Stomach (tissue), 9 donors: ENCODE measurements around the gene OPN1SW. TPM values are rescaled to one million over a fixed set of nuclear protein-coding genes. Genes with fewer than 3 reads are reported as not detected.
A peak's percentile ranks its signal among the peaks of the same experiment; 100 is the strongest.

ENCODE experiments used
- DNase-seq, 2 donors: peaks; one replicate each; pipeline versions ENCODE4 v3.0.0 to v3.0.0-alpha.2; 2013 to 2019
- H3K27ac ChIP-seq, 5 donors: fragments of 200-600 bp in 4 of 5; sonication (generic) in 4 of 5; one replicate each; pipeline ENCODE4 v1.5.1; 2013 to 2019; ENCODE audit warnings: mild to moderate bottlenecking in 1 of 5, moderate library complexity in 1 of 5
- H3K27me3 ChIP-seq, 3 donors: fragments of 200-600 bp; sonication (generic); one replicate each; pipeline ENCODE4 v1.5.1; 2017 to 2019; ENCODE audit warnings: mixed run types in 1 of 3
- H3K36me3 ChIP-seq, 4 donors: fragments of 200-600 bp; sonication (generic); 1 replicate in 3 of 4; 2 replicates in 1 of 4; pipeline ENCODE4 v1.5.1; 2016 to 2019
- H3K4me1 ChIP-seq, 4 donors: fragments of 200-600 bp; sonication (generic); one replicate each; pipeline ENCODE4 v1.5.1; 2016 to 2019
- H3K4me3 ChIP-seq, 4 donors: fragments of 200-600 bp; sonication (generic) in 3 of 4; one replicate each; pipeline ENCODE4 v1.5.1; 2016 to 2019; ENCODE audit warnings: mild to moderate bottlenecking in 1 of 4
- H3K9me3 ChIP-seq, 4 donors: fragments of 200-600 bp; sonication (generic); one replicate each; pipeline ENCODE4 v1.5.1; 2016 to 2019
- CTCF ChIP-seq, 7 experiments: fragments of 450-650 bp in 4 of 7; fragments of 200-600 bp in 3 of 7; sonication (generic) in 3 of 7; IDR thresholded peaks; one replicate each; pipeline ENCODE4 v1.5.1; 2016 to 2019; ENCODE audit warnings: antibody characterized with exemption in 7 of 7, control low read depth in 2 of 7, mild to moderate bottlenecking in 1 of 7
- EP300 ChIP-seq: sonication (generic); formaldehyde crosslinking; IDR thresholded peaks from one replicate; pipeline ENCODE4 v1.6.1; 2017; ENCODE audit warnings: antibody characterized with exemption
- POLR2A ChIP-seq, 4 donors: fragments of 450-650 bp; IDR thresholded peaks; one replicate each; pipeline ENCODE4 v1.6.1; 2016; ENCODE audit warnings: antibody characterized with exemption in 4 of 4, control low read depth in 2 of 4, mild to moderate bottlenecking in 1 of 4, moderate library complexity in 1 of 4
- POLR2AphosphoS5 ChIP-seq, 3 donors: sonication (generic); formaldehyde crosslinking; IDR thresholded peaks; one replicate each; pipeline ENCODE4 v1.6.1; 2016; ENCODE audit warnings: antibody characterized with exemption in 3 of 3
- WGBS, 5 donors: extraction: QIAGEN DNeasy Blood & Tissue Kit in 3 of 5; methylation state at CpG; one replicate each; pipeline versions ENCODE4 v1.1.5 to v1.1.7; 2013 to 2018; 5-methylcytosine and 5-hydroxymethylcytosine counted together
- intact Hi-C: fragments of 100-400 bp; cut with DNase I; formaldehyde crosslinking; loops from one replicate; pipeline ENCODE4 v1.15.1; 2023; ENCODE audit warnings: low total_unique reads
- polyA plus RNA-seq, 3 donors: library from polyadenylated mRNA; stranded (reverse); fragments of 200-250 nt; gene quantifications; one replicate each; pipeline ENCODE4 v1.2.3, GENCODE V29; 2013
- total RNA-seq, 5 donors: library from RNA; depleted of rRNA; stranded (reverse); fragments of >200 nt; gene quantifications; one replicate each; pipeline versions ENCODE4 v1.1.0 to v1.2.3, GENCODE V29; 2014 to 2016
- donor health status: healthy with polysubstance abuse.
- donor health status: Bipolar disorder and iron deficiency.
- donor health status: healthy.

Gene OPN1SW
- total and polyA plus RNA-seq, 8 donors: not detected

GRCh38 chr7:128763541-128763940 is 12.1 kb downstream of the OPN1SW start:
- Histone ChIP-seq H3K4me1 (peaks cover 0 to 12% (median 6%) of the 10 kb centered on the region in 4 donors), H3K9me3 (no peaks in the 10 kb centered on the region), H3K4me3 (no peak overlapping the region), H3K27ac (peak overlapping the region in 2 of 5 donors; percentile 15 to 57), H3K36me3 (peaks cover 19 to 96% (median 94%) of the 10 kb centered on the region in 4 donors), H3K27me3 (no peaks in the 10 kb centered on the region)
- TF ChIP-seq POLR2AphosphoS5 (IDR thresholded peaks at IDR 0.05) (no peak), EP300 (no peak), CTCF (IDR thresholded peaks at IDR 0.05) (no peak), POLR2A (IDR thresholded peaks at IDR 0.05) (no peak)
- intact Hi-C loops: no loop called here
- DNase-seq: no peak
- WGBS, 5 donors: 64 to 77% (median 70%) methylated on average over 3 of the region's 3 CpGs

GRCh38 chr7:128759242-128759641 is 16.4 kb downstream of the OPN1SW start:
- Histone ChIP-seq H3K27ac (peak overlapping the region in 1 of 5 donors; percentile 86), H3K4me1 (peaks cover 0 to 30% (median 7%) of the 10 kb centered on the region in 4 donors), H3K4me3 (no peak overlapping the region), H3K9me3 (no peaks in the 10 kb centered on the region), H3K36me3 (peaks cover 28 to 97% (median 82%) of the 10 kb centered on the region in 4 donors), H3K27me3 (no peaks in the 10 kb centered on the region)
- TF ChIP-seq POLR2A (IDR thresholded peaks at IDR 0.05) (no peak), EP300 (no peak), POLR2AphosphoS5 (IDR thresholded peaks at IDR 0.05) (no peak)
- DNase-seq: no peak
- intact Hi-C loops: no loop called here

GRCh38 chr7:128758553-128758952 is 17.0 kb downstream of the OPN1SW start:
- WGBS, 5 donors: 96 to 100% (median 100%) methylated on average over 1 of the region's 1 CpG
- TF ChIP-seq CTCF (IDR thresholded peaks at IDR 0.05) (no peak), POLR2A (IDR thresholded peaks at IDR 0.05) (no peak), EP300 (no peak), POLR2AphosphoS5 (IDR thresholded peaks at IDR 0.05) (no peak)
- H3K4me1 ChIP-seq: peaks cover 0 to 23% (median 7%) of the 10 kb centered on the region in 4 donors

GRCh38 chr7:128757203-128757602 is 18.4 kb downstream of the OPN1SW start:
- Histone ChIP-seq H3K36me3 (peaks cover 34 to 98% (median 82%) of the 10 kb centered on the region in 4 donors), H3K9me3 (no peaks in the 10 kb centered on the region), H3K4me1 (peaks cover 0 to 18% (median 7%) of the 10 kb centered on the region in 4 donors), H3K27me3 (no peaks in the 10 kb centered on the region), H3K27ac (peak overlapping the region in 4 of 5 donors; percentile 66 to 86 (median 68)), H3K4me3 (no peak overlapping the region)
- 54 to 69% (median 55%) methylated on average over 2 of the region's 2 CpGs for WGBS, 5 donors
- no peak for TF ChIP-seq POLR2A (IDR thresholded peaks at IDR 0.05)
- TF ChIP-seq POLR2AphosphoS5 (IDR thresholded peaks at IDR 0.05): no peak
- TF ChIP-seq EP300: no peak
- no peak for TF ChIP-seq CTCF (IDR thresholded peaks at IDR 0.05)
- DNase-seq: no peak
- intact Hi-C loops: no loop called here

More at GRCh38 chr7:128758553-128758952, 17.0 kb downstream of the OPN1SW start:
- H3K9me3 ChIP-seq: no peaks in the 10 kb centered on the region
- intact Hi-C loops: no loop called here
- no peak overlapping the region for H3K4me3 ChIP-seq
- peaks cover 32 to 97% (median 81%) of the 10 kb centered on the region in 4 donors for H3K36me3 ChIP-seq
- no peaks in the 10 kb centered on the region for H3K27me3 ChIP-seq
- peak overlapping the region in 1 of 5 donors; percentile 86 for H3K27ac ChIP-seq
- no peak for DNase-seq

GRCh38 chr7:128755819-128756476 is 19.6 kb downstream of the OPN1SW start:
- WGBS, 5 donors: 61 to 82% (median 74%) methylated on average over 5 of the region's 5 CpGs
- DNase-seq: peak in 1 of 2 donors; percentile 44
- H3K27ac ChIP-seq: peak overlapping the region in 4 of 5 donors; percentile 66 to 86 (median 68)

More at GRCh38 chr7:128755819-128756476, 19.6 kb downstream of the OPN1SW start:
- Histone ChIP-seq H3K36me3 (peaks cover 44 to 98% (median 82%) of the 10 kb centered on the region in 4 donors), H3K9me3 (no peaks in the 10 kb centered on the region), H3K4me3 (no peak overlapping the region), H3K4me1 (peaks cover 0 to 18% (median 7%) of the 10 kb centered on the region in 4 donors), H3K27me3 (no peaks in the 10 kb centered on the region)
- peak in 1 of 3 donors; percentile 67 for TF ChIP-seq POLR2AphosphoS5 (IDR thresholded peaks at IDR 0.05)
- no peak for TF ChIP-seq POLR2A (IDR thresholded peaks at IDR 0.05)
- no peak for TF ChIP-seq CTCF (IDR thresholded peaks at IDR 0.05)
- peak; percentile 56 for TF ChIP-seq EP300
- intact Hi-C loops: no loop called here
